GM19463 (cell line): Measurements from ENCODE around the gene DDX10.

Source experiments
- ATAC-seq: cut with Tn5 transposase; IDR thresholded peaks from one replicate; pipeline ENCODE4 v1.9.1; 2021; ENCODE audit warnings: mild to moderate bottlenecking, moderate library complexity; ENCODE audit not compliant: unreplicated experiment

DDX10 gene

GRCh38 chr11:108654994-108655631 lies 9.8 kb upstream of the DDX10 start:
- no peak for ATAC-seq

GRCh38 chr11:108662700-108663099 lies 2.2 kb upstream of the DDX10 start:
- ATAC-seq = peak; percentile 23

GRCh38 chr11:108663154-108663877 lies 1.6 kb upstream of the DDX10 start:
- peak; percentile 44 for ATAC-seq

- ATAC-seq = no peak
Measured at GRCh38 chr11:108666373-108666772, 1.5 kb downstream of the DDX10 start.

GRCh38 chr11:108669286-108669685 lies 4.4 kb downstream of the DDX10 start:
- no peak for ATAC-seq

GRCh38 chr11:108669711-108670110 lies 4.8 kb downstream of the DDX10 start:
- ATAC-seq = no peak

- no peak for ATAC-seq
Measured at GRCh38 chr11:108670451-108670850, 5.6 kb downstream of the DDX10 start.

- no peak for ATAC-seq
Measured at GRCh38 chr11:108672113-108672512, 7.2 kb downstream of the DDX10 start.

- no peak for ATAC-seq
Measured at GRCh38 chr11:108672786-108673185, 7.9 kb downstream of the DDX10 start.

GRCh38 chr11:108679045-108679444 lies 14.2 kb downstream of the DDX10 start:
- ATAC-seq = no peak

GRCh38 chr11:108680271-108680670 lies 15.4 kb downstream of the DDX10 start:
- no peak for ATAC-seq

- no peak for ATAC-seq
Measured at GRCh38 chr11:108685419-108686130, 20.7 kb downstream of the DDX10 start.

GRCh38 chr11:108693852-108694251 lies 29.0 kb downstream of the DDX10 start:
- ATAC-seq = no peak

- ATAC-seq = no peak
Measured at GRCh38 chr11:108694846-108695245, 30.0 kb downstream of the DDX10 start.

GRCh38 chr11:108697872-108698473 lies 33.1 kb downstream of the DDX10 start:
- peak; percentile 55 for ATAC-seq

GRCh38 chr11:108698844-108699642 lies 34.2 kb downstream of the DDX10 start:
- peak; percentile 84 for ATAC-seq

GRCh38 chr11:108703916-108704315 lies 39.0 kb downstream of the DDX10 start:
- no peak for ATAC-seq

GRCh38 chr11:108705061-108705460 lies 40.2 kb downstream of the DDX10 start:
- ATAC-seq = no peak

- no peak for ATAC-seq
Measured at GRCh38 chr11:108708173-108708572, 43.3 kb downstream of the DDX10 start.

GRCh38 chr11:108709741-108710140 lies 44.9 kb downstream of the DDX10 start:
- ATAC-seq = no peak
